ENCODE data around the gene UTP25.

The UTP25 gene

DNA sequence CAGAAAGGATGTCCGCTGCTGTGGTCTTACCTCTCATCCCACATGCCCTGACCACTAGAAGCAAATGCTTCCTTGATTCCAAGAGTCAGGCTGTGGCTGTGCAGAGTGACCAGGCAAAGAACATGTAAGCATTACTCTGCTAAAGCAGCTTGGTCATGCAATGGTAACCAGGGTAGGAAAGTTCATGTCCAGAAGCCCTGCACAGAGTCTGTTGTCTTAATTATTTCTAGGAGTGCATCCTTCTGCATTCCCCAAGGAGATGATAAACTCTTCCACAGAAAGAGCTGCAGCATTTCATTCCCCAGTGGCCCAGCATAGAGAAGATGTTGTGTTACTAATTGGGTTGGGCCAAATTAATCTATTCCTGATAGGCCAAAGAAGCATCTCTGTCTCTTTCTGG lies 10.1 kb upstream of the UTP25 start:
- Histone ChIP-seq H3K9ac (ENCODE audit: low read depth, low read length) (no peak overlapping the region), H3K4me1 (ENCODE audit: insufficient read depth, low read length) (peaks cover 9% of the 10 kb centered on the region)

GRCh38 chr1:209819058-209819457 lies 8.7 kb upstream of the UTP25 start:
- Histone ChIP-seq H3K36me3 (ENCODE audit: insufficient read depth, low read length) (no peaks in the 10 kb centered on the region), H3K9me3 (ENCODE audit: control insufficient read depth, insufficient read depth, low read length) (no peaks in the 10 kb centered on the region), H3K4me1 (ENCODE audit: insufficient read depth, low read length) (peaks cover 17% of the 10 kb centered on the region), H3K9ac (ENCODE audit: low read depth, low read length) (no peak overlapping the region)

More for the DNA sequence above, 10.1 kb upstream of the UTP25 start:
- Histone ChIP-seq H3K9me3 (ENCODE audit: control insufficient read depth, insufficient read depth, low read length) (no peaks in the 10 kb centered on the region), H3K36me3 (ENCODE audit: insufficient read depth, low read length) (no peaks in the 10 kb centered on the region)

DNA sequence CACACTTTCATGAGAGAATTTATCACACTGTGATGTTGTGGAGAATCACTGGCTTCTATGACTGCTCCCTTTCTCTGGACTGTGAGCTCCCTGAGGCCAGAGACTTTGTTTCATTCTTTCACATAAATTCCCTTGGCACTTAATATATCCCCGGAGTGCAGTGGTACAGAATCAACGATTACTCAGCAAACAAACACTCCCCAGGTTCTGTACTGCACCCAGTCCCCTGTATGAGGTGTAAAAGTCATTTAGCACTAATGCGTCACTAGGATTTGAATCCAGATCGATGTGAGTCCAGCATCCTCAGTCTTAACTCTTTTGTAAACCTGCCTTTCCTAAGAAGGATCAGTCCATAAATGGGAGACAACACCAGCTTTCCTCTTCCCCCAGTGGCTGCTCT lies 6.8 kb upstream of the UTP25 start:
- Histone ChIP-seq H3K9me3 (ENCODE audit: control insufficient read depth, insufficient read depth, low read length) (no peaks in the 10 kb centered on the region), H3K36me3 (ENCODE audit: insufficient read depth, low read length) (no peaks in the 10 kb centered on the region), H3K4me1 (ENCODE audit: insufficient read depth, low read length) (peaks cover 13% of the 10 kb centered on the region), H3K9ac (ENCODE audit: low read depth, low read length) (no peak overlapping the region)

GRCh38 chr1:209822706-209823105 lies 5.1 kb upstream of the UTP25 start:
- H3K9ac ChIP-seq (ENCODE audit: low read depth, low read length) = peak overlapping the region; percentile 21; the same call in 1 of the 2 replicates
- peaks cover 9% of the 10 kb centered on the region for H3K4me1 ChIP-seq (ENCODE audit: insufficient read depth, low read length)
- no peaks in the 10 kb centered on the region for H3K9me3 ChIP-seq (ENCODE audit: control insufficient read depth, insufficient read depth, low read length)
- H3K36me3 ChIP-seq (ENCODE audit: insufficient read depth, low read length) = no peaks in the 10 kb centered on the region

DNA sequence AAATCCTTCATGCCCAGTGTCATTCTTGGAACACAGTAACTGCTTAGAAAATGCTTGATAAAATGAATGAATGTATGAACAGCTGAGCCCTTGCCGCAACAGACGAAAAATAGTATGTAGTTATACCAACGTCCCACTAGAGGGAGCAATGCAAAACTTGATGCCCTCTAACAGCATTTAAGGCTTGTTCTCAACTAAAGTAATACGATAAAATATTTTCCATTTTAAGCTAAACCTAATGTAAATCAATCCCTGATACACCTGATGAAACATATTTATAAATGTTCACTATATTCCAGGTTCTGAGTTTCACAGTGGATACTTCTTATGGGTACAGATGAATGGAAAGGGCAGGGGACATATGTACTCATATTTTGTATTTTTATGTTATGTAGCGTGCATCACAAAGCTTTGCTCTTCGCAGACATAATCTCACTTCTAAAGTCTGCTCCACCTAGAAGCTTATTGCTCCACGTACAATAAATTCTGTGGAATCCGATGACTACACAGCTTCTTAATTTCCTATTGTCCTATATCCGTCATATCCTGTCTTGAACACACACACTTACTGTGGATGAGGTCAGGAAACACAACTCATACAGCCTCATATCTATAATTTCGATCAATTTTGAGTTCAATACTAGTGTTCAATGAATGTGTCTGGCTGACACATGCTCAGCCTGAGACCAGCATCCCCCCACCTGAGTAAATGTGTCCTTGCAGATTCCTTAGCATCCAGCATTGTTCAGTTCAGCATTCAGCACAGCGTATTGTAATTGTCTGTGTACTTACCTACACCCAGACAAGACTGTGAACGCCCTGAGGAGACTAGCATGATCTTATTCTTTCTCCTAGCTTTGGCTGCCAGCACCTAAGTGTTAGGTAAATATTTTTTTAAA lies 4.4 kb upstream of the UTP25 start:
- Histone ChIP-seq H3K36me3 (ENCODE audit: insufficient read depth, low read length) (no peaks in the 10 kb centered on the region), H3K4me1 (ENCODE audit: insufficient read depth, low read length) (peaks cover 9% of the 10 kb centered on the region), H3K9me3 (ENCODE audit: control insufficient read depth, insufficient read depth, low read length) (no peaks in the 10 kb centered on the region), H3K9ac (ENCODE audit: low read depth, low read length) (peak overlapping the region; percentile 21; the same call in 1 of the 2 replicates)

- Histone ChIP-seq H3K9ac (ENCODE audit: low read depth, low read length) (no peak overlapping the region), H3K4me1 (ENCODE audit: insufficient read depth, low read length) (peaks cover 9% of the 10 kb centered on the region), H3K9me3 (ENCODE audit: control insufficient read depth, insufficient read depth, low read length) (no peaks in the 10 kb centered on the region), H3K36me3 (ENCODE audit: insufficient read depth, low read length) (no peaks in the 10 kb centered on the region; the same call in 1 of the 2 replicates)
Observed at GRCh38 chr1:209825591-209826434, 2.0 kb upstream of the UTP25 start.

DNA sequence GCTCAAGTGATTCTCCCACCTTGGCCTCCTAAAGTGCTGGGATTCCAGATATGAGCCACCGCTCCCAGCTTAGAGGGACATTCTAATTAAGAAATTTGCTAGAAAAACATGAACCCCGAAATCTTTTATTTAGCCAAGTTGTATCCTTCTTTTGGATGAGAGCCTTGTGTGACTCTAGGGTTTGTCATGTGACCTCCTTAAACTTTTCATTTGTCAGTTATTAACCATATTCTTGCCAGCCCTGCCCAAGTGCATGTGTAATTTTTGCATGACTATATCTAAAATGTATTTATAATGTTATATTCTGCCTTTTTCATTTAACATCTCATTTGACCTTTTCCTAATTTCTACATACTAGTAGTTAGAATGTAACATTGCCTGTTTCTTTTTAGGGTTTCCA lies 1.9 kb downstream of the UTP25 start:
- Histone ChIP-seq H3K36me3 (ENCODE audit: insufficient read depth, low read length) (peaks cover 14% of the 10 kb centered on the region), H3K9ac (ENCODE audit: low read depth, low read length) (no peak overlapping the region), H3K9me3 (ENCODE audit: control insufficient read depth, insufficient read depth, low read length) (no peaks in the 10 kb centered on the region), H3K4me1 (ENCODE audit: insufficient read depth, low read length) (no peaks in the 10 kb centered on the region)

DNA sequence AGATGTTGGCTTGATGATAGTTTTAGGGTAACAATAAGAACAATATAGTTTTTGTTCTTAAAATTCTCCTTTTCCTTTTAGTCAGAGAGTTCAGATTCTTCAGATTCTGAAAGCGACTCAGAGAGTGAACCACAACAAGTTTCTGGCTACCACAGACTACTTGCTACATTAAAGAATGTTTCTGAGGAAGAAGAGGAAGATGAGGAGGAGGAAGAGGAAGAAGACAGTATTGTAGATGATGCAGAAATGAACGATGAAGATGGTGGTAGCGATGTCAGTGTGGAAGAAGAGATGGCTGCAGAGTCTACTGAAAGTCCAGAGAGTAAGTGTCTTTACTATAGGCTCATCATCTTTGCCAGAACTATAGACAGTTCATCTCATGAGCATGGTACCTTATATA lies 3.0 kb downstream of the UTP25 start:
- no peaks in the 10 kb centered on the region for H3K4me1 ChIP-seq (ENCODE audit: insufficient read depth, low read length)
- no peak overlapping the region for H3K9ac ChIP-seq (ENCODE audit: low read depth, low read length)
- no peaks in the 10 kb centered on the region for H3K9me3 ChIP-seq (ENCODE audit: control insufficient read depth, insufficient read depth, low read length)
- H3K36me3 ChIP-seq (ENCODE audit: insufficient read depth, low read length) = peaks cover 14% of the 10 kb centered on the region

GRCh38 chr1:209831615-209832014 lies 3.8 kb downstream of the UTP25 start:
- Histone ChIP-seq H3K4me1 (ENCODE audit: insufficient read depth, low read length) (no peaks in the 10 kb centered on the region), H3K9ac (ENCODE audit: low read depth, low read length) (no peak overlapping the region), H3K36me3 (ENCODE audit: insufficient read depth, low read length) (peaks cover 14% of the 10 kb centered on the region), H3K9me3 (ENCODE audit: control insufficient read depth, insufficient read depth, low read length) (no peaks in the 10 kb centered on the region)

DNA sequence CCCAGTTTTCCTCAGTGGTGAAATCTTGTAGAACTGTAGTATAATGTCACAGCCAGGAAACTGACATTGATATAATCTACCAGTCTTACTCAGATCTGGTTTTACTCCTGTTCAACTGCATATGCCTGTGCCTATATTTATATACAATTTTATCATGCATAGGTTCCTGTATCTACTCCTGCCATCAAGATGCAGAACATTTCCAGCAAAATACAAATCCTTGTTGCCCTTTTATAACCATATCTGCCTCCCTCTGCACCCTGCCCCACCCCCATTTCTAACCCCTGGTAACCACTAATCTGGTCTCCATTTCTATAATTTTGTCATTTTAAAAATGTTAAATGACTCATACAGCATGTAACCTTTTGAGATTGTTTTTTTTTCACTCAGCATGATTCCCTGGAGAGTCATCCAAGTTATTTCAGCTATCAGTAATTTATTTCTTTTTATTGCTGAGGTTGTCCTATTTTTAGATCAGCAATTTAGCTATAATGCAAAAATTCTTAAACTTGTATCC lies 8.1 kb downstream of the UTP25 start:
- Histone ChIP-seq H3K9ac (ENCODE audit: low read depth, low read length) (no peak overlapping the region), H3K9me3 (ENCODE audit: control insufficient read depth, insufficient read depth, low read length) (no peaks in the 10 kb centered on the region), H3K4me1 (ENCODE audit: insufficient read depth, low read length) (no peaks in the 10 kb centered on the region), H3K36me3 (ENCODE audit: insufficient read depth, low read length) (peaks cover 22% of the 10 kb centered on the region)

GRCh38 chr1:209837671-209838070 lies 9.9 kb downstream of the UTP25 start:
- H3K4me1 ChIP-seq (ENCODE audit: insufficient read depth, low read length) = no peaks in the 10 kb centered on the region
- no peaks in the 10 kb centered on the region for H3K9me3 ChIP-seq (ENCODE audit: control insufficient read depth, insufficient read depth, low read length)
- peaks cover 20% of the 10 kb centered on the region for H3K36me3 ChIP-seq (ENCODE audit: insufficient read depth, low read length)
- H3K9ac ChIP-seq (ENCODE audit: low read depth, low read length) = no peak overlapping the region

DNA sequence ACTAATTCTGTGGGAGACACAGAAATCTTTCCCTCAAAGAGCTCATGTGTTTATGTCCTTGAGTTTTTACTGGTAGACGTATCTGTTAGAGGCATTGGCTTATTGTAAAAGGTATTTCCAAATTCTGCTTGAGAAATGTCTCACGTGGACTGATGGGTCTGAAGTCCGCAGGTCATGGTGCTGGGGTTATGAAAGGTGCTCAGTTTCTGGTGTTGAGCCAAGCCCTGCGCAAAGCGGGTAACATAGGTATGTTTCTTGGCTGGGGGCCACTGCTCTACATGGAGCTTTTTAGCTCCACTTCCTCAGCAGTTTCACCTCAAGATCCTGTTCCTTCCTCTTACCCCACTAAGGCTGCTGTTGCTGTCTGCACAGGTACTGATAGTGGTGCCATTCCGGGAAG lies 10.8 kb downstream of the UTP25 start:
- Histone ChIP-seq H3K4me1 (ENCODE audit: insufficient read depth, low read length) (no peaks in the 10 kb centered on the region), H3K9me3 (ENCODE audit: control insufficient read depth, insufficient read depth, low read length) (no peaks in the 10 kb centered on the region), H3K9ac (ENCODE audit: low read depth, low read length) (no peak overlapping the region), H3K36me3 (ENCODE audit: insufficient read depth, low read length) (peaks cover 15% of the 10 kb centered on the region)

DNA sequence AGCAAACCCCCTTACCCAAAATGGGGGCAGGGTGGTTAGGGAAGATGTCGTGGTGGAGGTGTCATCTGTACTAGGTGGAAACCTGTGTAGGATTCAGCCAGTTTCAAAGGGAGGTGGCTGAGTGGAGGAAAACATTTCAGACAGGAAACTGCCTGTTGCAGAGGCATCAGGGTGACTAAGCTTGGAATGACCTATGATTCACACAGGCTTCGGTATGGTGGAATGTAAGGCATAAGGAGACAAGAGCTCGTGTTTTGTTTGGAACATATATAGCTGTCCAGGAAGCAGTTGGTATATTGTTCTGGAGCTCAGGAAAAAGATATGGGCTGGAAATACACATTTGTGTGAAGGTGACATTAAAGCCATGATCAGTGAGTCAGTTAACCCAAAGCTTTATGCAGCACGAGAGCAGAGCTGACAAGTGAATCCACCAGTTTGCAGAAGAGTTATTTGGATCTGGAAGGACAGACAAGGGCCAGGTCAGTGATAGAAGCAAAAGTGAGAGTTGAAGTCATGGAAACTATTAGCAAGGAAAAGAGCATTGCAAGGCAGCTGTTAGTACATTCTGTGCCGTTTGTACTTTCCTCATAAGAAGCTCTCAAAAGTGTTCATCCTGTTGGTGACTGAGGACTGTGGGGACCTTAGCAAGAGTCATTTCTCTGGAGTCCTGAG lies 12.2 kb downstream of the UTP25 start:
- Histone ChIP-seq H3K36me3 (ENCODE audit: insufficient read depth, low read length) (peaks cover 11% of the 10 kb centered on the region), H3K9me3 (ENCODE audit: control insufficient read depth, insufficient read depth, low read length) (no peaks in the 10 kb centered on the region), H3K9ac (ENCODE audit: low read depth, low read length) (no peak overlapping the region), H3K4me1 (ENCODE audit: insufficient read depth, low read length) (no peaks in the 10 kb centered on the region)

GRCh38 chr1:209840611-209841010 lies 12.8 kb downstream of the UTP25 start:
- Histone ChIP-seq H3K4me1 (ENCODE audit: insufficient read depth, low read length) (no peaks in the 10 kb centered on the region), H3K9me3 (ENCODE audit: control insufficient read depth, insufficient read depth, low read length) (no peaks in the 10 kb centered on the region), H3K36me3 (ENCODE audit: insufficient read depth, low read length) (peaks cover 14% of the 10 kb centered on the region; the same call in 1 of the 2 replicates), H3K9ac (ENCODE audit: low read depth, low read length) (no peak overlapping the region)
